Activated CD4-positive, CD25-positive, alpha-beta regulatory T cell treated with anti-CD3 and anti-CD28 coated beads, Interleukin-2, amount 50 U/mL, for 24 hours (primary cell): ENCODE measurements around the gene SUMF2.
"Not testable (repeated sequence)": the region's sequence is repeated elsewhere in the genome, so short reads cannot be mapped to it uniquely, and the experiment has no call there.

ENCODE experiments used
- ATAC-seq, 2 donors: fragments of 150-1000 bp; cut with Tn5 transposase; one replicate each; pipeline ENCODE4 v1.10.0; 2021; ENCODE audit warnings: mild to moderate bottlenecking in 1 of 2, moderate library complexity in 1 of 2

Gene SUMF2

DNA sequence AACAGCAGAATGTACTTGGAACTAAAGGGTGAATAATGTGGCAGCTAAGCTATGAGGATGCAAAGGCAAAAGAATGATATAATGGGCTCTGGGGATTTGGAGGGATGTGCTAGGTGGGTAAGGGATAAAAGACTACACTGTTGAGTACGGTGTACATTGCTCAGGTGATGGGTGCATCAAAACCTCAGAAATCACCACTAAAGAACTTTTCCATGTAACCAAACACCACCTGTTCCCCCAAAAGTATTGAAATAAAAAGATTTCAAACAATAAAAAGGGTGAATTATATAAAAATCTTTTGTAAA is 43.8 kb downstream of the SUMF2 start:
- no peak for ATAC-seq

DNA sequence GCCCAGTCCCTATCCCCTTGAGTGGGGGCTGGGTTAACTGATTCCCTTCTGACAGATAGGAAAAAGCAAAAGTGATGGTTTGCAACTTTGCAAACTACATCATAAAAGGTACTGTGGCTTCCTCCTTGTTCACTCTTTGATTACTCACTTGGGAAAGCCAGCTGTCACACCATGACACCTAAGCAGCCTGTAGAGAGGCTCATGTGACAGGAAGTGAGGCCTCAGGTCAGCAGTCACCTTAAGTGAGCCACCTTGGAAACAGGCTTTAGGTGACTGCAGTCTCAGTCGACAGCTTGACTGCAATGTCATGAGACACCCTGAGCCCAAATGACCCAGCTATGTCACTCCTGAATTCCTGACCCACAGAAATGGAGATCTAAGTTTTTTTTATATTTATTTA is 46.5 kb downstream of the SUMF2 start:
- no peak for ATAC-seq

DNA sequence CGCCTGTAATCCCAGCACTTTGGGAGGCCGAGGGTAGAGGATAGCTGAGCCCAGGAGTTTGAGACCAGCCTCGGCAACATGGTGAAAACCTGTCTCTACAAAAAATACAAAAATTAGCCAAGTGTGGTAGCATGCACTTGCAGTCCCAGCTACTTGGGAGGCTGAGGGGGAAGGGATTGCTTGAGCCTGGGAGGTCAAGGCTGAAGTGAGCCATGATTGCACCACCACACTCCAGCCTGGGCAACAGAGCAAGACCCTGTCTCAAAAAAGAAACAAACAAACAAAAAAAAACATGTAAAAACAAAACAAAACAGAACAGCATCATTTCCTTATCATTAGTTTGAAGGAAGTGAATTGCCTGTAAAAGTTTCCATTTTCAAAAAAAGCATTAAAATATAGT is 48.2 kb downstream of the SUMF2 start:
- ATAC-seq: not testable (repeated sequence)

DNA sequence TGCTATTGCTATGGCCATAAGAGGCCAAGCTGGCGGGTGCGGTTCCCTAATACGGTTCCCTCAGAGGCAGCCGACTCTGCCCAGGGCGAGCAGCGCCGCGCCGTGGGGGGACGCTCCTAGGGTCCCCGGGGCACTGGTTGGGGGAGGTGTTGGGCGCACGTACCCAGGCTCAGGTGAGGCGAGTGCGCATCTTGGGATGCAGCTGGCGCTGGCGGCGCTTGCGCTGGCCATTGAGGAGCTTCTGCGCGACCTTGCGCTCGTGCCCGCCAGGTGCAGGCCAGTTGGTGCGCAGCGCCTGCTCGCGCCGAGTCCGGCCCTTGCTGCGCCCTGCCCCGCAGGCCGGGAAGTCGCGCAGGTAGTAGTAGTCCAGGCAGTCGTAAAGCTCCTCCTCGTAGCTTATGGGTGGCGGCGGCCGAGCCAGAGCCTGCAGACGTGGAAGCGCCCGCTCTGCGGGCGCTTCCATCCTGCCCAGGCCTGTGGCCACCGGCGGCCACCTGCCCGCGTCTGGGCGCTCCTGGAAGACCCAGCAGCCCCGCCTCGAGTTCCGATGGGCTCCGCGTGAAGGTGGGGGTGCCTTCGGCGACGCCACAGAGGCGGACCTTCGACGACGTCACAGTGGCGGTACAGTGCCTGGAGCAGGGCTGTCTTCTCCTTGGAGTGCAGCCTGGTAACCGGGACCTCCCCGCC is 51.9 kb downstream of the SUMF2 start, which contains the start of gene NUPR2:
TSS of gene NUPR2 (minus strand) at position 566 of the 687 bp plus-strand sequence. CDS start at position 463, 103 bp downstream.
- ATAC-seq: no peak

DNA sequence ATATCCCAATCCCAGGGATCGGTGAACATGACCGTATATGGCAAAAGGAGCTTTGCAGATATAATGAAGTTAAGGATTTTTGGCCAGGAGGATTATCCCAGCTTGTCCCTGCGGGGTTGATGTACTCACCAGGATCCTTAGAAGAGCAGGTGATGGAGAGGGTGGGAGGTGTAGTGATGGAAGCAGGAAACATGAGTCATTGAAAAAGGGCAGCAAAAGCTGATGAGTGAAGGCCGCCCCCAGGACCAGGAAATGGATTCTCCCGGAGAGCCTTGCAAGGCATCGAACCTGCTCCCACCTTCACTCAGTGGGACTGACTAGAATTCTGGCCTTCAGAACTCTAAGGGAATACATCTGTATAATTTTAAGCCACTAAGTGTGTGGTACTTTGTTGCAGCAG is 57.4 kb downstream of the SUMF2 start:
- no peak for ATAC-seq

DNA sequence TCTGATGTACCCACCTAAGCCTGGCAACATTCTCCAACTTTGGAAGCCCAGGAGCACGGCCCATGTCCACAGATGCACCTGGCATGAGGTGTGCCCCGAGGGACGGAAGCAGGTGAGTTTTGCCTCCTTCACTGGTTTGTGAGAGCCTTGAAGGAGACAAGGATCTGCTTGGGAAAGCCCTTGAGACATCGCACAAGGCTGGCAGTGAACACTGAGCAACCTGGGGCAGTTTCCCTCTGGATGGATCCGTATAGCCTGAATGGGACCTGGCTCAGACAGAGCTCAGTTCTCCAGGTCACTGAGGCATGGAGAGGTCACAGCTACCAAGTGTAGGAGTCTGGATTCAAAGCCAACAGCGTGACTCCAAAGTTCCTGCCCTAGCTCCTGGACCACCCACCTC is 60.9 kb downstream of the SUMF2 start:
- ATAC-seq: no peak

DNA sequence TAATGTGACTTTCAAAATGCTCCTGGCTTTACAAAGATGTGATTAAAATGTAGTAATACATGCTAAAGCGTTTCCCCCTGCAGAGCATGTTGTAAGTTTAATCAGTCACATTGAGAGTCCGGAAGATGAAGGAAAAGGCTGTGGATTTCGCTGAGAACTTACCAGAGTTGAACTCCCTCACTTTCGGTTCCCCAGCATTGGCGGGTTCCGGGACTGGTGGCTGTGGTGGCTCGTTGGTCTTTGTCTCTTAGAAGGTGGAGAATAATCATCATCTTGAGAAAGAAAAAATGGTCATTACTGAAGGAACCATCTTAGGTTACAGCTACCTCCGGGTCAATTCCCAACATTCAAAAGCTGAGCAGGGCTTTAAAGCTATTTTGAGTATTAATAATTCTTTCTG is 61.7 kb downstream of the SUMF2 start:
- ATAC-seq: no peak

DNA sequence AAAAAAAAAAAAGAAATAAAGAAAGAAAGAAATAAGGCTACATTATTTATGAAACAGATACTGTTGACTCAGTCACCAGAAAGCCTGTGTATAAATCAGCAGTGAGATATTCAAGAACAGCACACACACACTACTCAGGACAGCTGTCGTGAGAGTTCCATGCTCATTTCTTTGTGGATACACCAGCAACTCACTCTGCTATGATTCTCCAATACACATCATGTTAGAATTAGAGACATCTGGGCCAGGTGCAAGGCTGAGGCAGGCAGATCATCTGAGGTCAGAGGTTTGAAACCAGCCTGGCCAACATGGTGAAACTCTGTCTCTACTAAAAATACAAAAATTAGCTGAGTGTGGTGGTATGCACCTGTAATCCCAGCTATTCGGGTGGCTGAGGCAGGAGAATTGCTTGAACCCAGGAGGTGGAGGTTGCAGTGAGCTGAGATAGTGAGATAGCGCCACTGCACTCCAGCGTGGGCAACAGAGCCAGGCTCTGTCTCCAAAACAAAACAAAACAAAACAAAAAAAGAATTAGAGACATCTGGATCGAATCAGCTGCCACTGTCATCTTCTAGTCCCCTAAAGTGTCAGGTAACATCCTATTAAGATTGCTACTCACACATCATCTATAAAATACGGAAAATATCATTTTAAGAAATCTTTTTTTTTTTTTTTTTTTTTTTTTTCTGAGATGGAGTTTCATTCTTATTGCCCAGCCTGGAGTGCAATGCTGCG is 63.3 kb downstream of the SUMF2 start:
- ATAC-seq: no peak
